Ovary (tissue), 9 donors: ENCODE data around the gene HLA-DPA1. TPM values are rescaled to one million over a fixed set of nuclear protein-coding genes. Genes with fewer than 3 reads are reported as not detected.

Experiments
- DNase-seq, 5 donors: peaks; one replicate each; pipeline ENCODE4 v3.0.0-alpha.2; 2019 to 2020
- H3K27ac ChIP-seq, 2 donors: fragments of 200-600 bp; one replicate each; pipeline versions ENCODE4 v1.5.1 to v1.8.0; 2019 to 2022
- H3K27me3 ChIP-seq: fragments of 200-600 bp; one replicate; pipeline ENCODE4 v1.8.0; 2022
- H3K36me3 ChIP-seq: fragments of 200-600 bp; sonication (generic); one replicate; pipeline ENCODE4 v1.5.1; 2019
- H3K4me1 ChIP-seq: one replicate; pipeline ENCODE4 v1.8.1; 2013; ENCODE audit warnings: mild to moderate bottlenecking, moderate library complexity; ENCODE audit not compliant: insufficient read depth
- H3K4me3 ChIP-seq: fragments of 200-600 bp; sonication (generic); one replicate; pipeline ENCODE4 v1.5.1; 2017
- H3K9me3 ChIP-seq, 2 donors: fragments of 200-600 bp in 1 of 2; sonication (generic) in 1 of 2; one replicate each; pipeline versions ENCODE4 v1.5.1 to v1.8.1; 2013 to 2019; ENCODE audit warnings: mild to moderate bottlenecking in 1 of 2, moderate library complexity in 1 of 2
- EP300 ChIP-seq: sonication (generic); formaldehyde crosslinking; IDR thresholded peaks from one replicate; pipeline ENCODE4 v1.6.1; 2017; ENCODE audit warnings: antibody characterized with exemption
- POLR2A ChIP-seq: fragments of 450-650 bp; IDR thresholded peaks from one replicate; pipeline ENCODE4 v1.6.1; 2017; ENCODE audit warnings: antibody characterized with exemption, mild to moderate bottlenecking, moderate library complexity
- WGBS, 3 donors: extraction: QIAGEN DNeasy Blood & Tissue Kit in 1 of 3; methylation state at CpG; one replicate each; pipeline versions ENCODE4 v1.1.5 to v1.1.7; 2013 to 2017; 5-methylcytosine and 5-hydroxymethylcytosine counted together
- intact Hi-C, 4 donors: fragments of 100-400 bp; cut with DNase I; formaldehyde crosslinking; loops; one replicate each; pipeline versions ENCODE4 v1.11.0 to v1.15.1; 2022 to 2023
- polyA plus RNA-seq, 2 donors: library from polyadenylated mRNA; stranded (reverse); fragments of 200-250 nt in 1 of 2; fragments of 350-450 nt in 1 of 2; fragmentation: Illumina TruSeq in 1 of 2; extraction: RNeasy Lipid Tissue Mini Kit (QIAGEN cat#74804) in 1 of 2; gene quantifications; one replicate each; pipeline ENCODE4 v1.2.3, GENCODE V29; 2013 to 2014
- total RNA-seq, 7 donors: library from RNA; depleted of rRNA in 2 of 7; stranded (reverse); fragments of >200 nt in 2 of 7; fragmentation: NEBNext Ultra II Directional in 3 of 7; extraction: Animal tissue kit (Norgen Biotek cat#: 25700) in 3 of 7; gene quantifications; one replicate each; pipeline versions ENCODE4 v1.1.0 to v1.2.4, GENCODE V29; 2016 to 2023
- TF ChIP-seq, protein P1 (sequence below), 3 donors: fragments of 450-650 bp in 2 of 3; fragments of 200-600 bp in 1 of 3; IDR thresholded peaks; one replicate each; pipeline versions ENCODE4 v1.5.1 to v1.8.0; 2016 to 2022; ENCODE audit warnings: antibody characterized with exemption in 3 of 3, mild to moderate bottlenecking in 1 of 3
- donor health status: DM: no; HTN: no; CAD: no; lungs with moderate emphysema.
- donor health status: DM: no; HTN: no; CAD: no.
- donor health status: Bipolar disorder and iron deficiency.
- donor health status: DM: yes; HTN: yes; CAD: no.
- donor health status: DM: no; HTN: no; CAD: no.
- donor health status: DM: yes; HTN: yes; CAD: no.

HLA-DPA1 gene
- total and polyA plus RNA-seq, 9 donors = 11.8 to 304 (median 46.8) TPM

DNA sequence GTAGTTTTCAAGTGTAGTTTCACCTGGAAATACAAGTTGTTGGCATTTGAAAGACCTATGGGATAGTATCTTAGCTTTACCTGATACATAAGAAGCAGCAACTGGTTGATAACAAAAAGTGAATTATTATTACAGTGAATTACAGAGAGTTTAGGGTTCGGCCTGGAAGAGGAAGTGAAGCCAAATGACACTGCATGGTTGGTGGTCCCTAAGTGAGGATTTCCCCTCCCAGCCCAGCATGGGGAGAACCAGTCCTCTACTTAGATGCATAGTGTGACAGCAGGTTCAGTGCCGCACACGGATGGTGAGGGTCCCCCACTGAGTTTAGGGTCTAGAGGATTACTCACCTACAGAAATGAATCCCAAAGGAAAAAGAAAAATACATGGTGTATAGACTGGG, 20.4 kb upstream of the HLA-DPA1 start:
- H3K4me1 ChIP-seq = no peaks in the 10 kb centered on the region
- H3K4me3 ChIP-seq = no peak overlapping the region
- intact Hi-C loops = loop anchor here in 1 of 4 donors (5.0 kb wide), 1 partner anchor 267 kb away; no protein-coding TSS in a partner anchor
- H3K9me3 ChIP-seq = no peaks in the 10 kb centered on the region
- TF ChIP-seq, protein P1, sequence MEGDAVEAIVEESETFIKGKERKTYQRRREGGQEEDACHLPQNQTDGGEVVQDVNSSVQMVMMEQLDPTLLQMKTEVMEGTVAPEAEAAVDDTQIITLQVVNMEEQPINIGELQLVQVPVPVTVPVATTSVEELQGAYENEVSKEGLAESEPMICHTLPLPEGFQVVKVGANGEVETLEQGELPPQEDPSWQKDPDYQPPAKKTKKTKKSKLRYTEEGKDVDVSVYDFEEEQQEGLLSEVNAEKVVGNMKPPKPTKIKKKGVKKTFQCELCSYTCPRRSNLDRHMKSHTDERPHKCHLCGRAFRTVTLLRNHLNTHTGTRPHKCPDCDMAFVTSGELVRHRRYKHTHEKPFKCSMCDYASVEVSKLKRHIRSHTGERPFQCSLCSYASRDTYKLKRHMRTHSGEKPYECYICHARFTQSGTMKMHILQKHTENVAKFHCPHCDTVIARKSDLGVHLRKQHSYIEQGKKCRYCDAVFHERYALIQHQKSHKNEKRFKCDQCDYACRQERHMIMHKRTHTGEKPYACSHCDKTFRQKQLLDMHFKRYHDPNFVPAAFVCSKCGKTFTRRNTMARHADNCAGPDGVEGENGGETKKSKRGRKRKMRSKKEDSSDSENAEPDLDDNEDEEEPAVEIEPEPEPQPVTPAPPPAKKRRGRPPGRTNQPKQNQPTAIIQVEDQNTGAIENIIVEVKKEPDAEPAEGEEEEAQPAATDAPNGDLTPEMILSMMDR (IDR thresholded peaks at IDR 0.05) = no peak
- TF ChIP-seq POLR2A (no peak), EP300 (no peak)
- DNase-seq = no peak
- no peaks in the 10 kb centered on the region for H3K27me3 ChIP-seq
- H3K36me3 ChIP-seq = no peaks in the 10 kb centered on the region
- no peak overlapping the region for H3K27ac ChIP-seq
- 55 to 85% (median 83%) methylated on average over 3 of the region's 3 CpGs for WGBS, 3 donors

DNA sequence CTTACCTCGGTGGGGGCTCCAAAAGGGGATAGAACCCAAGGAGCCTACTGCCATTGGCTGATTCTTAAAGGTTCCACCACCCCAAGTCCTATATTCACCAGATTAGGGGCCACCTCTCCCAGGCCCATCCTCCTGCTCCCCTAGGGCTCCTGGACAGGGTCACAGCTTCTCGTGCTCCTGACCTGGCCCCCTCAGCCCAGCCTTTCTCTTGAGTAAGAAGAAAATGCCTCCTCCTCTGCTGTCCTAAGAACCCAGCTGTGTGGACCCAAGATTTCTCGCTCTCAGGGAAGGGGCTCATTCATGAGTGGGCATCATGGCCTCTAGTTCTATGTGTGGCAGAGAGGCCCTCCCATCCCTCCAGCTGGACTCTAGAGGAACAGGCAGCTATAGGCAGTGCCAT, 18.9 kb upstream of the HLA-DPA1 start:
- Histone ChIP-seq H3K36me3 (no peaks in the 10 kb centered on the region), H3K4me3 (no peak overlapping the region), H3K4me1 (no peaks in the 10 kb centered on the region), H3K27me3 (no peaks in the 10 kb centered on the region), H3K27ac (no peak overlapping the region), H3K9me3 (no peaks in the 10 kb centered on the region)
- intact Hi-C loops = loop anchor here in 1 of 4 donors (5.0 kb wide), 1 partner anchor 265 kb away; no protein-coding TSS in a partner anchor
- TF ChIP-seq, protein P1 (IDR thresholded peaks at IDR 0.05) = no peak
- TF ChIP-seq EP300 (no peak), POLR2A (no peak)
- WGBS, 3 donors = 85 to 95% (median 90%) methylated on average over 3 of the region's 3 CpGs
- DNase-seq = no peak

DNA sequence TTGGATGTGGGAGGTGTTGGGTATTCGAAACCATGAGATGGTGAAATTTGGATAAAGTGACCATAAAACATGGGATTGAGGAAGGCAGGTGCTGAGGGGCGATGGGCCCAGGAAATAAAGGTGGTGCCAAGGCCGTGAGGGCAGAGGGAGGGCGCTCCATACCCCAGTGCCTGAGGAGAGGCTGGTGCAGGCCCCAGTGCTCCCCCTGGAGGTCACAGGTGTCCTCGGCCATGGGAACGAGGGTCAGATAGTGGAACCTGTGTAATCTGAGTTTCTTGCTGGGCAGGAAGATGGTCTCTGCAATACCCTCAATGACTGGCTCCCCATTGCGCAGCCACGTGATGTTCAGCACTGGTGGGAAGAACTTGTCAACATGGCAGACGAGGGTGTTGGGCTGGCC, 18.5 kb upstream of the HLA-DPA1 start:
- no peak overlapping the region for H3K27ac ChIP-seq
- no peaks in the 10 kb centered on the region for H3K9me3 ChIP-seq
- H3K27me3 ChIP-seq = no peaks in the 10 kb centered on the region
- 35 to 44% (median 36%) methylated on average over 9 of the region's 9 CpGs for WGBS, 3 donors
- intact Hi-C loops = loop anchor here in 1 of 4 donors (5.0 kb wide), 1 partner anchor 265 kb away; no protein-coding TSS in a partner anchor
- no peak for DNase-seq
- no peaks in the 10 kb centered on the region for H3K4me1 ChIP-seq
- no peak overlapping the region for H3K4me3 ChIP-seq
- TF ChIP-seq POLR2A (no peak), EP300 (no peak)
- TF ChIP-seq, protein P1 (IDR thresholded peaks at IDR 0.05) = no peak
- no peaks in the 10 kb centered on the region for H3K36me3 ChIP-seq

DNA sequence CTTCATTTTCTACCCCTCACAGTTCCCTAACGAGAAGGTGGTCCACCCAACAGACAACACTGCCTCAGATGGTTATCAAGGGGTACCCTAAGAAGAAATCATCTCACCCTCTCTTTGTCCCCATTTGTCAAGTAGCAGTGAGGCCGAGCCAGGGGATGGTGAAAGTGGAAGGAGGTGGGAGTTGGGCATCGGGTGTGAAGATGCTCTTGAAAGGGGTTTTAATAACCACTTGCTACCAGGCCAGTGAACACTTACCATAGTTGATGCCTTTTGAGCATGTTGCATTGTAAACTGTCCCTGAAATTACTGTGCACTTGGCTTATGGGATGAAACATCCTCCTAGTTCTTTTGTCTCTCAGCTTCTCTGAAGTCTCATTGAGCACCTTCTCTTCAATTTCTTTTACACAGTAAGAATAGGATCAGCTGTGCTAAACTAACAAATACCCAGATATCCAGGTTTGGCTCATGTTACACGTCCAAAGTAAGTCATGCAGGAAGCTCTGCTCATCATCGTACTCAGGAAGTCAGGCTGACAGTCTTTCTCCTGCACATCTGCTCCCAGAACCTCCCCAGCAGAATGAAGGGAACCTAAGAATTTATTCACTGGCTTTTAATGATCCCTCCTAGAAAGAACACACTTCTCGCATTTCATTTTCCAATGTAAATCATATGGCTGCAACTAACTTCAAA, 15.6 kb upstream of the HLA-DPA1 start:
- Histone ChIP-seq H3K27me3 (no peaks in the 10 kb centered on the region), H3K27ac (no peak overlapping the region), H3K9me3 (no peaks in the 10 kb centered on the region), H3K36me3 (no peaks in the 10 kb centered on the region), H3K4me3 (no peak overlapping the region), H3K4me1 (no peaks in the 10 kb centered on the region)
- TF ChIP-seq POLR2A (no peak), EP300 (no peak)
- TF ChIP-seq, protein P1 (IDR thresholded peaks at IDR 0.05) = no peak
- DNase-seq = no peak
- intact Hi-C loops = loop anchor here in 2 of 4 donors (10.0 kb wide), 1 partner anchor 74 kb away; no protein-coding TSS in a partner anchor
- 21 to 63% (median 40%) methylated on average over 6 of the region's 6 CpGs for WGBS, 3 donors
